Epithelial cell of prostate (primary cell): ENCODE measurements around the gene LCE1C.

Source experiments
- DNase-seq: peaks from one replicate; pipeline ENCODE4 v3.0.0-alpha.2; 2011; ENCODE audit warnings: low read depth, low spot score
- H3K27ac ChIP-seq: fragments of 450-650 bp; 2 replicates; pipeline ENCODE4 v1.5.1; 2017; ENCODE audit warnings: mild to moderate bottlenecking

LCE1C gene

DNA sequence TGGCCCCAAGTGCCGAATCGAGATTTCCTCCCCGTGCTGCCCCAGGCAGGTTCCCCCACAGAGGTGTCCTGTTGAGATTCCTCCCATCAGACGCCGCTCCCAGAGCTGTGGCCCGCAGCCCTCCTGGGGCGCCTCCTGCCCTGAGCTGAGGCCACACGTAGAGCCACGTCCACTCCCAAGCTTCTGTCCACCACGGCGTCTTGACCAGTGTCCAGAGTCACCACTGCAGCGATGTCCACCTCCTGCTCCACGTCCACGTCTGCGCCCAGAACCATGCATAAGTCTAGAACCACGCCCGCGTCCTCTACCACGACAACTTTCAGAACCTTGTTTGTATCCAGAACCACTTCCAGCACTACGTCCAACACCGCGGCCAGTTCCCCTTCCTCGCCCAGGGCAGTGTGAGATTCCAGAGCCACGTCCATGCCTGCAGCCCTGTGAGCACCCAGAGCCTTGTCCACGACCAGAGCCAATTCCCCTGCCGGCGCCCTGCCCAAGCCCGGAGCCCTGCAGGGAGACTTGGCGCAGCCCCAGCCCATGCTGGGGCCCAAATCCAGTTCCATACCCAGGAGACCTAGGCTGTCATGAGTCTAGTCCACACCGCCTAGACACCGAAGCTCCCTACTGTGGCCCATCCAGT, 45.8 kb downstream of the LCE1C start:
- no peak overlapping the region for H3K27ac ChIP-seq
- DNase-seq: no peak

DNA sequence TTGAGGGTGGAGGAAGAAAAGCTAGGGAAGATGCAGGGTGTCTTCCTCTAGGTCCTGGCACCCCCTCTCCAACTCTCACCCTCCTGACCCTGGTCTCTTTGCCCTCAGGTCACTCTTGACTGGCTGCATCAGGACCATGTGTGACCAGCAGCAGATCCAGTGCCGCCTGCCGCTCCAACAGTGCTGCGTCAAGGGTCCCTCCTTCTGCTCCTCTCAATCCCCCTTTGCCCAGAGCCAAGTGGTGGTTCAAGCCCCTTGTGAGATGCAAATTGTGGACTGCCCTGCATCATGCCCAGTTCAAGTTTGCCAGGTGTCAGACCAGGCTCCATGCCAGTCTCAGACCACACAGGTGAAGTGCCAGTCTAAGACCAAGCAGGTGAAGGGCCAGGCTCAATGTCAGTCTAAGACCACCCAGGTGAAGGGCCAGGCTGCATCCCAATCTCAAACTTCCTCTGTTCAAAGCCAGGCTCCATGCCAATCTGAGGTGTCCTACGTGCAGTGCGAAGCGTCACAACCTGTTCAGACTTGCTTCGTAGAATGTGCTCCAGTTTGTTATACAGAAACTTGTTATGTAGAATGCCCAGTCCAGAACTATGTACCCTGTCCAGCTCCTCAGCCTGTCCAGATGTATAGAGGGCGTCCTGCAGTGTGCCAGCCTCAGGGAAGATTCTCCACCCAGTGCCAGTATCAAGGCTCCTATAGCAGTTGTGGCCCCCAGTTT, 46.8 kb downstream of the LCE1C start:
- no peak for DNase-seq
- peak overlapping the region; percentile 40 for H3K27ac ChIP-seq

DNA sequence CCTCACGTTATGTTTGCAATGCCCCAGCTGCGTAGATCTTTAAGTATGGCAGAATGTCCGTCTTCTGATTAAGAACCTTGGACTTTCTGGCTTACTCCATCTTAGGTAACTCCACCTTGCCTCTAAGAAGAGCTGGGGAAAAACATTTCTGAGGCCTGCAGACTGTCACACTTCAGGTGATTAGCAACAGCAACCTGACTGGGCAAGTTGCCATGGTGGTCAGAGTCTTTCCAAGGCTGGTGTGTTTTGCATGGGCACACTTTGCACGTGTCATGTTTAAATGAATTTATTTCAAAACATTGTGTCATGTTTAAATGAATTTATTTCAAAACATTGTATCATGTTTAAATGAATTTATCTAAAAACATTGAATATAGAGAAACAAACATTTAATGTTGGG, 47.8 kb downstream of the LCE1C start:
- no peak for DNase-seq
- no peak overlapping the region for H3K27ac ChIP-seq

DNA sequence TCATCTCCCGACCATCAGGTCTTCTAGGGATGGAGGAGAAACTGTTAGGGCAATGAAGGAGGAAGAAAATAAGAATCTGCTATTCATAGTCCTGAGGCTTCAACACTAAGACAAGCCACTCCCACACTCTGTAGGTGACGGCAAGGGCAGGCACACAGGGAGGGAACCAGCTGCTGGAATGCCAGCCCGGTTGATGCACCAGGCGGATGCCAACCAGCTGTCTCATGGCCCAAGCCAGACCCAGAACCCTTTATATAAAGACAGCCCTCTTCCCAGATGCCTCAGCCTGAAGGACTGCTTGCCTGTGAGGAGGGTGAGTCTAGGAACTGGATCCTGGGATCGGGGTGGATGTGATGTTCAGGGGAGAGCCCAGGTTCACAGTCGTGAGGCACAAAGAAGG, 48.7 kb downstream of the LCE1C start, which contains the start of gene KPRP:
Gene KPRP (plus strand): TSS at position 279 of the 400 bp plus-strand sequence. CDS start 1,564 bp downstream, outside the sequence.
- DNase-seq: no peak
- H3K27ac ChIP-seq: peak within 1 kb of the TSS; percentile 25

DNA sequence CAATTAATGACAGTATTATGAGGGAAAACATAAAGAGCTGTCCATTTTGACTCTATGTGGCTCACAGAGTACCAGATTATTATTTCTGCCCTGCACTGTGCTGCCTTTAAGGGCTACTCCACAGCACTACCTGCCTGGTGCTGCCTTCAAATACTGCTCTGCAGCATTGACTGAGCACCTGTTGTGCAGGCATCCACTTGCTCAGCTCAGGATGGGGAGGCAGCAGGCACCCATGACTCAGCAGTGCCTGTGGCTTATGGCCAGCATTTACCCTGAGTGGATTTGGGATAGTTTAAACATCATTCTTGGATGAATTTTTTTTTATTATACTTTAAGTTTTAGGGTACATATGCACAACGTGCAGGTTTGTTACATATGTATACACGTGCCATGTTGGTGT, 49.6 kb downstream of the LCE1C start:
- no peak overlapping the region for H3K27ac ChIP-seq
- DNase-seq: no peak
